Activated T-cell treated with anti-CD3 and anti-CD28 coated beads for 1 hour (primary cell): Measurements from ENCODE around the gene SRP72.
"Not testable (repeated sequence)": the region's sequence is repeated elsewhere in the genome, so short reads cannot be mapped to it uniquely, and the experiment has no call there.

Experiments
- DNase-seq: peaks from one replicate; pipeline ENCODE4 v3.0.0-alpha.2; 2020; ENCODE audit warnings: low read depth

SRP72 gene

DNA sequence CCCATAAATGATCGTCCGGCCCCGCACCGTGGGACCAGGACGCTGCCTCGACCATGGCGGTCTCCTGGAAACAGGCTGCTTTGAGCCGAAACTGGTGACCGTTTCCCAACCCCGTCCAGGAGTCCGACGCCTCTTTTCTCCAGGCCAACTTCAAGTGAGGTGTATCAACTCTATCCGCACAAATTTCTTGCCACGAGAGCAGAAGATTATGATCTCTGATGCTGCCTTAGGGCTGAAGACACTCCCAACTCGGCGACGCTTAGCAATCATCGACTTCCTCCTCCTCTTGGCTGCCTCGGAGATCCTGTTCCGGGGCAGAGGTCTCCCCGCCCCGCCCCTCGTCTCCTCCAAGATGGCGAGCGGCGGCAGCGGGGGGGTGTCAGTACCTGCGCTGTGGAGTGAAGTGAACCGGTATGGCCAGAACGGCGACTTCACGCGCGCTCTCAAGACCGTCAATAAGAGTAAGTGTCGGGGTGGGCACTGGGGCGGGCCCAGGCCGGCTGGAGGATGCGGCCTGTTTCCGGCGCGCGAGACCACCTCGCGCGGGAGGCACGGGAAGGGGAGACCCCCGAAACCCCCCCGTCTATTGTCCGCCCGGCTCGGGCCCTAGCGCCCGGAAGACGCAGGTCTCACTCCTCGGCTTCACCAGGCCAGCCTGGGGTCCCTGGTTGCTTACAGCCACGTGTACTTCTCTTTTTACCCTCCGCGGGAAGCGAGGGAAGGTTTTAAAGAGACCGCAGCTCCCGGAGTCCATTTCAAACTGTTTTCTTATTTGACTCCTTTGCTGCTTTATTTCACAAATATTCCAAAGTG is at the start of gene SRP72:
TSS of gene SRP72 (plus strand) at position 334 of the 813 bp plus-strand sequence. CDS start at position 353, 19 bp downstream.
- DNase-seq, result peak; percentile 83

DNA sequence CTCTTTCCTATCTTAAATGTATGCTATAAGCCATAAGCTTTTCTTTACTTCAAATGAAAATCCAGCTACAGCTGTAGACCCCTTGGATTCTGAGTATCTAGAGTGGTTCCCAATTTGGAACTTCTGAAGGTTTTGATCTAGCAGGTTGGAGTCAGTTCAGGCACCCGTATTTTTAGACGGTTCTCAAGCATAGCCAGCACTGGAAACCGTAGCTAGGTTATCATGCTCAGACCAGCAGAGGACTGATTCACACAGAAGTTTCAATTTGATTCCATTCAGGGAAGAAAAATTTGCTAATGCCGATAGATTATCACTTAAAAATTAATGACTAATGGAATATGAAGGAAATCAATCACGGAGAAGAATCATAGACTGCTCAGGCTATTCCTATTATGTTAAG is 43.2 kb upstream of the SRP72 start:
- no peak for DNase-seq

GRCh38 chr4:56424697-56425514 is 42.5 kb upstream of the SRP72 start:
- peak; percentile 35 for DNase-seq

- DNase-seq, result no peak
These were observed 41.9 kb upstream of the SRP72 start for GRCh38 chr4:56425518-56425917.

DNA sequence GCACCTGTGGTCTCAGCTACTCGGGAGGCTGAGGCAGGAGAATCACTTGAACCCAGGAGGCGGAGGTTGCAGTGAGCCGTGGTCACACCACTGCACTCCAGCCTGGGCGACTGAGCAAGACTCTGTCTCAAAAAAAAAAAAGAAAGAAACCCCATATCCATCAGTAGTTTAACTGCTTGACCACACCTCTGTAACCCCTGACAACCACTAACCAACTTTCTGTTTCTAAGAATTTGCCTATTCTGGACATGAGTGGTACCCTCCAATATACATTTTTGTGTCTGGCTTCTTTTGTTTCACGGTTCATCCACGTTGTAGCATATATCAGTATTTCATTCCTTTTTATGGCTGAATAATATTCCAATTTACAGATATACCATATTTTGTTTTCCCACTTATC is 41.1 kb upstream of the SRP72 start:
- DNase-seq, result no peak

DNA sequence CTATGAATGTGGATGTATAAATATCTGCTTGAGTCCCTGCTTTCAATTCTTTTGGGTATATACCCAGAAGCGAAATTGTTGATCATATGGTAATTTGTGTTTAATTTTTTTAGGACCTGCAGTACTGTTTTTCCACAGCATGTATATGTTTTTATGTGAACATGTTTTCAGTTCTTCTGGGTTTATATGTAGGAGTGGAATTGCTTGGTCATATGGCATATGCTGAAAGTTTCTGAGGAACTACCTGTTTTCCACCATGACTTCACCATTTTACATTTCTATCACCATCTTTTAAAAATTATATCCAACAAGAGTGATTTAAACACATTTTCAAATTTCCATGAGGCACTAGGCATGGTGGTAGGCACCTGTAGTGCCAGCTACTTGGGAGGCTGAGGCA is 40.2 kb upstream of the SRP72 start:
- DNase-seq, result no peak

- no peak for DNase-seq
These were observed 37.2 kb upstream of the SRP72 start for GRCh38 chr4:56430203-56430602.

- DNase-seq, result no peak
These were observed 34.1 kb upstream of the SRP72 start for GRCh38 chr4:56433280-56433679.

- no peak for DNase-seq
These were observed 32.7 kb upstream of the SRP72 start for GRCh38 chr4:56434599-56435139.

DNA sequence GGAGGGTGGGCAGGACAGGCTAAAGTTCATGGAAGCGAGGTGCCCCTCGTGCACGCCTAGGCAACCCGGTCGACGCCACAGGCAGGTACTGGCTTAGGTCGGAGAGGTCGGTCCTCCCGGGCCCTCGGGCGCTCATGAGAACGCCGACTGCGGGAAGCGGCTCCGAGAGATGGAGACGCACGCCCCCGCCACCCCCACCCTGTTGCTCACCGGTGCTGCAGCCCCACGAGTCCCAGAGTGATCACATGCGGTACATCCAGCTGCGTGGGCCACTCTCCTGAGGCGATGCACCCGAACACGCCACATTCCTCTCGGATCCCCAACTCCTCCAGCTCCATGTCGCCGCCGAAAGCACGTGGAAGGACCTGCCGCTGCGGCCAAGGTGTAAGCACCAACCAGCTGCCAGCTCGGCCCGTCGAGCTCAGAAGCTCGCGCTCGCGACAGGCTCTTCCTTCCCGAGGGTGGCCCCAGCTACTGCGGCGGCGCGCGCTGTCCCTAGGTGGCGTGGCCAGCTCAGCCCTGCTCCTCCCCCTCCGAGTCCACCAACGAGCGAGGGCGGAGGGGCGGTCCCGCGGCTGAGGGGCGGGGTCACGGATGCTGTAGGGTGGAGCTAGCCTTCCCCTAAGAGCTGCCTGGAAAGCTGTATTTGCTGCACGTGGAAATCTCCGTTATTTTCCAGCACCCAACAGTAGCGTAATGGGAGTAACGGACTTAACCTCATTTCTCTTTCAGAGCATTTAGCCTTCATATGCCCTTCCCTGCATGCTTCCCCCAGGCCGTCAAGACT is 32.1 kb upstream of the SRP72 start, which contains the start of gene PPAT:
TSS of gene PPAT (minus strand) at position 476 of the 787 bp plus-strand sequence. CDS start at position 338, 138 bp downstream.
- peak; percentile 98 for DNase-seq

DNA sequence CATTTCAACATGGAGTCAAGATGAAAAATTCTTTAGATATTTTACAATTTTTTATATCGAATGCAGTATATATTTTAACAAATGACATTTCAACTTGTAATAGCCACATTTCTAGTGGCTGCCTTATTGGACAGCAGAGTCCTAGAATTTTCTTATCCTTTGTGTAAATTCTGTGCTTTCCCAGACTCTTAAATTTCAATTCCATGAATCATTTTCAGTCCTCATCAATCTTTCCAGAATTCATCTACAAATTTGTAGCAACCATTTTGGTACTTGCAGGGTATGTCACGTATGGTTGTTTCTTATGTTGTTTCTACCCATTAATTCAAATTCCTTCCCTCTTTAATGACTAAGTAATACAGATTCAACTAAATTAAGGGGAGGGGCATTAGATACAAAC is 28.7 kb upstream of the SRP72 start:
- no peak for DNase-seq

- no peak for DNase-seq
These were observed 26.4 kb upstream of the SRP72 start for GRCh38 chr4:56440983-56441382.

DNA sequence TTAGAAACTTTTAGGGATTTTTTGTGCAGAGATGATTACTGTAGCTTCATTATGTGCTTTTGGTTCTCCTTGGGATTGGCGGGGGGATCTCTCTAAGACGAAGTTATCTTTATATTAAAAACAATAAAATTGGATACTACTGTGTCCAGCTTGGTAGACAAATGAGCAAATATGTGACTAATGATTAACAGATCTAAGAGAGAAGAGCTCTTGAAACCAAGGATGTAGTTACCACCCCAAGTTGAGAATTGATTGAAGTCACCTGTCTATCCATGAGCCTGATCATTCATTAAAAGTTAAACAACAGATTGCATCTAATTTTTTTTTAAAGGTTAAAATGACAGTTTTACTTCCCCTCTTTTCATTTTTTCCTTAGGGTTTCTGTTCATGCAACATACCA is 22.7 kb upstream of the SRP72 start:
- no peak for DNase-seq

- no peak for DNase-seq
These were observed 21.7 kb upstream of the SRP72 start for GRCh38 chr4:56445699-56446098.

GRCh38 chr4:56448301-56448700 is 19.1 kb upstream of the SRP72 start:
- no peak for DNase-seq

DNA sequence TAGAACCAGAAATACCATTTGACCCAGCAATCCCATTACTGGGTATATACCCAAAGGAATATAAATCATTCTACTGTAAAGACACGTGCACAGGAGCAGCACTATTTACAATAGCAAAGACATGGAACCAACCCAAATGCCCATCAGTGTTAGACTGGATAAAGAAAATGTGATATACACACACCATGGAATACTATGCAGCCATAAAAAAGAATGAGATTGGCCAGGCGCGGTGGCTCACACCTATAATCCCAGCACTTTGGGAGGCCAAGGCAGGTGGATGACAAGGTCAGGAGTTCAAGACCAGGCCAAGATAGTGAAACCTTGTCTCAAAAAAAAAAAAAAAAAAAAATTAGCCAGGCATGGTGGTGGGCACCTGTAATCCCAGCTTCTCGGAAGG is 17.9 kb upstream of the SRP72 start:
- DNase-seq, result not testable (repeated sequence)

GRCh38 chr4:56450342-56450741 is 17.1 kb upstream of the SRP72 start:
- no peak for DNase-seq

- no peak for DNase-seq
These were observed 7.3 kb upstream of the SRP72 start for GRCh38 chr4:56460085-56460484.

- no peak for DNase-seq
These were observed 5.3 kb upstream of the SRP72 start for GRCh38 chr4:56462157-56462556.

DNA sequence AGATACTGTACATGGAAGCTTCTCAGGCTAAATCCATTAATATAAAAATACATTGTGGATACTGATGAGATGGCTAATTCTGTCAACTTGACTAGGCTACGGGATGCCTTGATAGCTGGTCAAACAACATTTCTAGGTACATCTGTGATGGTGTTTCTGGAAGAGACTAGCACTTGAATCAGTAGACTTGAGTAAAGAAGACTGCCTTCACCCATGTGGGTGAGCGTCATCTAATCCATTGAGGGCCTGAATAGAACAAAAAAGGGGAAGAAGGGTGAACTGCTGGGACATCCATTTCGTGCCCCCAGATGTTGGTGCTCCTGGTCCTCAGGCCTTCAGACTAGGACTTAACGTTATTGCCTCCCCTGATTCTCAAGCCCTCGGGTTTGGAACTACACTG is 3.7 kb upstream of the SRP72 start:
- DNase-seq, result no peak

DNA sequence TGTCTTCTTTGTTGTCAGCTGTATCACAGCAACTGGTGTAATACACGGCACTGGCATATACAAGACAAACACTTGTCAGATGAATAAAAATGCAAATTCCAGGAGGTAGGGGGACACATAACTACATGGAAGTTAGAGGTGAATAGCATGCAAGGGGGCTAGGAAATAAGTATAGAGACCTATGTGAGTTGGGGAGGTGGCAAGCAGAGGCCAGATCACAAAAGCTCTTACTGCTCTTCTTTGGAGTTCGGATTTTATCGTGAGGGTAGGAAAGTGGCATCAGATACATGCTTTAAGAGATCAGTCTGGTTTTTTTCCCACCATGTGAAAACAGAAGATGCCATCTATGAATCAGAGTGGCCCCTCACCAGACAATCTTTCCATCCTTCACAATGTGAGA is 2.8 kb upstream of the SRP72 start:
- no peak for DNase-seq
